GM12878 (cell line): Measurements from ENCODE around the gene TASOR. TPM values are rescaled to one million over a fixed set of nuclear protein-coding genes. Genes with fewer than 3 reads are reported as not detected.

Experiments used
- ATAC-seq: fragments of 200-7000 bp; cut with Tn5 transposase; 3 replicates; pipeline ENCODE4 v1.9.1; 2020; ENCODE audit warnings: mild to moderate bottlenecking, moderate library complexity
- BruUV-seq: library from RNA; stranded (reverse); fragments of 400-500 nt; replicated peaks from 2 replicates; lab custom pipeline; 2021; lab: Mats Ljungman, UMichigan
- CTCF ChIA-PET: fragments of 300-600 bp; sonication (Branson Sonifier 250); formaldehyde crosslinking; extraction: SDS; loops from one replicate; lab custom pipeline; 2021; ENCODE audit warnings: inconsistent platforms; lab: Yijun Ruan, JAX
- POLR2A ChIA-PET: fragments of 350-600 bp; formaldehyde crosslinking; extraction: SDS; loops from one replicate; lab custom pipeline; 2021; ENCODE audit warnings: inconsistent platforms; lab: Charles Lee
- RAD21 ChIA-PET: fragments of 300-600 bp; sonication (Branson Sonifier 250); formaldehyde crosslinking; loops from one replicate; lab custom pipeline; 2023; ENCODE audit warnings: antibody characterized with exemption; ENCODE audit not compliant: unreplicated experiment; lab: Charles Lee
- SMC1A ChIA-PET: fragments of 300-600 bp; sonication (Branson Sonifier 250); formaldehyde crosslinking; loops from one replicate; lab custom pipeline; 2023; ENCODE audit not compliant: unreplicated experiment, uncharacterized antibody; lab: Charles Lee
- DNase-seq: peaks from one replicate; pipeline ENCODE4 v3.0.0-alpha.2; 2011; ENCODE audit warnings: low read depth, low spot score
- FAIRE-seq: peaks from 3 replicates; lab custom pipeline; 2011; peaks lifted over from hg19 to GRCh38; lab: Jason Lieb, UNC
- H2AFZ ChIP-seq: 2 replicates; pipeline ENCODE4 v1.6.0; 2011; ENCODE audit warnings: low read depth, low read length, control low read depth; ENCODE audit not compliant: control insufficient read depth
- H3K27ac ChIP-seq: 2 replicates; pipeline ENCODE4 v1.5.1; 2011; ENCODE audit warnings: control low read depth; ENCODE audit not compliant: control insufficient read depth, insufficient read depth
- H3K27me3 ChIP-seq, 2 experiments: replicated peaks in 1 of 2; 2 replicates each; pipeline versions ENCODE4 v1.6.0 to v1.6.1; 2011; ENCODE audit warnings: low read length in 1 of 2; ENCODE audit not compliant: control insufficient read depth in 2 of 2, insufficient read depth in 2 of 2
- H3K36me3 ChIP-seq, 2 experiments: 2 replicates each; pipeline ENCODE4 v1.5.1; 2011; ENCODE audit warnings: low read length in 1 of 2; ENCODE audit not compliant: control insufficient read depth in 2 of 2, insufficient read depth in 2 of 2
- H3K4me1 ChIP-seq: 2 replicates; pipeline ENCODE4 v1.6.1; 2011; ENCODE audit warnings: mild to moderate bottlenecking, low read length, moderate library complexity, mixed read lengths; ENCODE audit not compliant: control insufficient read depth, insufficient read depth
- H3K4me2 ChIP-seq: 2 replicates; pipeline ENCODE4 v1.6.0; 2011; ENCODE audit warnings: control low read depth; ENCODE audit not compliant: control insufficient read depth, insufficient read depth
- H3K4me3 ChIP-seq: fragments of 200-600 bp; sonication (generic); 2 replicates; pipeline ENCODE4 v1.5.1; 2016
- H3K79me2 ChIP-seq: 2 replicates; pipeline ENCODE4 v1.6.0; 2011; ENCODE audit warnings: low read length; ENCODE audit not compliant: control insufficient read depth, insufficient read depth
- H3K9ac ChIP-seq: 2 replicates; pipeline ENCODE4 v1.8.0; 2011; ENCODE audit warnings: low read length, control low read depth, mixed read lengths; ENCODE audit not compliant: control insufficient read depth, insufficient read depth
- H3K9me3 ChIP-seq: replicated peaks from 3 replicates; pipeline ENCODE4 v1.5.1; 2011; ENCODE audit warnings: mild to moderate bottlenecking, low read length; ENCODE audit not compliant: control insufficient read depth, insufficient read depth
- H4K20me1 ChIP-seq: 2 replicates; pipeline ENCODE4 v1.6.0; 2011; ENCODE audit not compliant: control insufficient read depth, insufficient read depth
- CBFB ChIP-seq: IDR thresholded peaks from 2 replicates; pipeline ENCODE4 v1.6.1; 2016; ENCODE audit warnings: antibody characterized with exemption, low read depth
- CBX5 ChIP-seq: sonication (generic); IDR thresholded peaks from 2 replicates; pipeline ENCODE4 v1.6.1; 2016; ENCODE audit warnings: low read depth, moderate library complexity, mild to moderate bottlenecking, inconsistent platforms
- CREM ChIP-seq: IDR thresholded peaks from 2 replicates; pipeline ENCODE4 v1.6.1; 2014; ENCODE audit warnings: antibody characterized with exemption, low read depth
- MEF2B ChIP-seq: fragments of 450-650 bp; IDR thresholded peaks from 2 replicates; pipeline ENCODE4 v1.6.1; 2018; ENCODE audit warnings: mild to moderate bottlenecking, moderate library complexity; ENCODE audit not compliant: partially characterized antibody, poor library complexity, severe bottlenecking
- NFIC ChIP-seq: IDR thresholded peaks from 2 replicates; pipeline ENCODE4 v1.6.1; 2012; ENCODE audit warnings: low read depth, mild to moderate bottlenecking, inconsistent platforms, low read length, moderate library complexity
- NFYA ChIP-seq: IDR thresholded peaks from 2 replicates; pipeline ENCODE4 v1.6.1; 2011; ENCODE audit warnings: low read depth, mild to moderate bottlenecking, low read length, improper control_type of control experiment, borderline replicate concordance
- NRF1 ChIP-seq: conservative IDR thresholded peaks from 2 replicates; pipeline ENCODE4 v1.6.1; 2011; ENCODE audit warnings: mild to moderate bottlenecking, low read depth, low read length, improper control_type of control experiment
- SMARCA5 ChIP-seq: fragments of 450-650 bp; IDR thresholded peaks from 2 replicates; pipeline ENCODE4 v1.6.1; 2017; ENCODE audit warnings: mild to moderate bottlenecking
- WRNIP1 ChIP-seq: IDR thresholded peaks from 2 replicates; pipeline ENCODE4 v1.6.1; 2011; ENCODE audit warnings: low read depth, low read length, improper control_type of control experiment, borderline replicate concordance
- WGBS: methylation state at CpG from one replicate; pipeline ENCODE4 v1.1.6; 2016; ENCODE audit warnings: low lambda C conversion rate; ENCODE audit not compliant: insufficient replicate concordance, insufficient coverage; ENCODE audit errors: missing lambda C conversion rate; 5-methylcytosine and 5-hydroxymethylcytosine counted together
- in situ Hi-C: fragments of 300-500 bp; cut with MboI; formaldehyde crosslinking; loops from 9 replicates; pipeline ENCODE4 v1.14.3; 2018; ENCODE audit warnings: mixed read lengths
- intact Hi-C: fragments of 100-400 bp; cut with micrococcal nuclease; formaldehyde crosslinking; loops from one replicate; pipeline ENCODE4 v1.14.2; 2022; ENCODE audit not compliant: unreplicated experiment
- polyA plus RNA-seq, 11 experiments: library from polyadenylated mRNA; depleted of rRNA in 4 of 11; unstranded in 6 of 11; stranded (reverse) in 5 of 11; fragments of >200 nt; fragmentation: Nextera tagmentation in 4 of 11; fragmentation: Illumina TruSeq in 1 of 11; extraction: Ambion mirVana in 4 of 11; extraction: Trizol in 1 of 11; gene quantifications; 1 replicate in 1 of 11; 2 replicates in 10 of 11; pipeline versions ENCODE4 v1.2.1 to v1.2.3, GENCODE V29; 2011 to 2016; ENCODE audit warnings: inconsistent platforms in 2 of 11, missing spikeins in 2 of 11, low read depth in 1 of 11
- total RNA-seq, 4 experiments: library from RNA; depleted of rRNA in 3 of 4; stranded (reverse); fragments of >200 nt in 3 of 4; fragmentation: Illumina TruSeq in 1 of 4; extraction: Trizol in 1 of 4; gene quantifications; 2 replicates each; pipeline versions ENCODE4 v1.2.1 to v1.2.3, GENCODE V29; 2013 to 2021
- TF ChIP-seq, protein P1 (sequence below): IDR thresholded peaks from 2 replicates; pipeline ENCODE4 v1.6.1; 2011; ENCODE audit warnings: low read depth, low read length, improper control_type of control experiment, borderline replicate concordance

The TASOR gene
- total and polyA plus RNA-seq, 10 of the 15 experiments (the other 5 are each of a cell fraction or from before 2014, with no cell fraction given) = 29.6 to 95.1 (median 52.6) TPM

DNA sequence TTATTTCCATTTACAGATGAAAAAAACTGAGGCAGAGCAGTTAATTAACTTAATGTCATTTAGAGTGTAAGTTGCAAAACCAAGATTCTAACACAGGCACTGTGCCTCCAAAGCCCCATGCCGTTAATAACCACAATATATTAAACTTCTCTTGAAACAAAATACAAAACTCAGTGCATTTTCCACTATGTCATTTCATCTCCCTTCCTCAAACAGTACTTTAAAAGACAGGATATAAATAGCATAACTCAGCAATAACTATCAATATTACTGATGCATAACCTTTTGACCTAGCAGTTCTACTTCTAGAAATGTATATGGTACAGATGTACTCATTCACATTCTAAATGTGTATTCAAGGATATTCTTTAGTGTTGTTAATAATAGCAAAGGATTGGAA is 5.1 kb upstream of the TASOR start (continued):
- no peak for TF ChIP-seq WRNIP1
- peak; percentile 74 for TF ChIP-seq MEF2B
- TF ChIP-seq CBX5 = no peak
- TF ChIP-seq, protein P1, sequence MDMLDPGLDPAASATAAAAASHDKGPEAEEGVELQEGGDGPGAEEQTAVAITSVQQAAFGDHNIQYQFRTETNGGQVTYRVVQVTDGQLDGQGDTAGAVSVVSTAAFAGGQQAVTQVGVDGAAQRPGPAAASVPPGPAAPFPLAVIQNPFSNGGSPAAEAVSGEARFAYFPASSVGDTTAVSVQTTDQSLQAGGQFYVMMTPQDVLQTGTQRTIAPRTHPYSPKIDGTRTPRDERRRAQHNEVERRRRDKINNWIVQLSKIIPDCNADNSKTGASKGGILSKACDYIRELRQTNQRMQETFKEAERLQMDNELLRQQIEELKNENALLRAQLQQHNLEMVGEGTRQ = no peak
- no peak for TF ChIP-seq NFYA
- no peak for TF ChIP-seq NRF1
- peak; percentile 44; the same call in 1 of the 2 replicates for TF ChIP-seq CREM
- TF ChIP-seq CBFB = no peak
- peak; percentile 87; the same call in 1 of the 2 replicates for TF ChIP-seq NFIC

GRCh38 chr3:56684029-56684428 is 964 bp upstream of the TASOR start:
- SMC1A ChIA-PET = no interaction called here
- H3K9ac ChIP-seq = no peak overlapping the region
- RAD21 ChIA-PET = no interaction called here
- intact Hi-C loops (no loop called here), in situ Hi-C loops (no loop called here)
- WGBS = 98% methylated on average over 13 of the region's 13 CpGs
- DNase-seq (no peak), ATAC-seq (no peak), FAIRE-seq (no peak)
- H3K4me3 ChIP-seq = no peak overlapping the region
- no TSS peak for BruUV-seq
- H3K36me3 ChIP-seq = peaks cover 0 to 3% of the 10 kb centered on the region in 2 experiments; a peak in 1 of 4 replicates
- H3K4me2 ChIP-seq = no peak overlapping the region
- H3K79me2 ChIP-seq = peaks cover 40% of the 10 kb centered on the region
- H2AFZ ChIP-seq = no peak overlapping the region
- H3K9me3 ChIP-seq = peaks cover 2% of the 10 kb centered on the region; the same call in 1 of the 3 replicates
- H3K27ac ChIP-seq = no peak overlapping the region
- no peaks in the 10 kb centered on the region for H3K27me3 ChIP-seq
- H3K4me1 ChIP-seq = peaks cover 9% of the 10 kb centered on the region
- CTCF ChIA-PET = interaction anchor here (1.1 kb wide), 1 partner anchor 19 kb away, joined by 3 read pairs; no protein-coding TSS in a partner anchor
- POLR2A ChIA-PET = no interaction called here
- no peak for TF ChIP-seq SMARCA5
- no peaks in the 10 kb centered on the region for H4K20me1 ChIP-seq
